HG03066 (cell line): Measurements from ENCODE around the gene SERPINB6.
"Not testable (repeated sequence)": the region's sequence is repeated elsewhere in the genome, so short reads cannot be mapped to it uniquely, and the experiment has no call there.

ENCODE experiments used
- ATAC-seq: cut with Tn5 transposase; IDR thresholded peaks from one replicate; pipeline ENCODE4 v1.9.1; 2021; ENCODE audit warnings: low read depth; ENCODE audit not compliant: unreplicated experiment

The SERPINB6 gene

GRCh38 chr6:2917065-2917464 is 54.3 kb downstream of the SERPINB6 start:
- no peak for ATAC-seq

DNA sequence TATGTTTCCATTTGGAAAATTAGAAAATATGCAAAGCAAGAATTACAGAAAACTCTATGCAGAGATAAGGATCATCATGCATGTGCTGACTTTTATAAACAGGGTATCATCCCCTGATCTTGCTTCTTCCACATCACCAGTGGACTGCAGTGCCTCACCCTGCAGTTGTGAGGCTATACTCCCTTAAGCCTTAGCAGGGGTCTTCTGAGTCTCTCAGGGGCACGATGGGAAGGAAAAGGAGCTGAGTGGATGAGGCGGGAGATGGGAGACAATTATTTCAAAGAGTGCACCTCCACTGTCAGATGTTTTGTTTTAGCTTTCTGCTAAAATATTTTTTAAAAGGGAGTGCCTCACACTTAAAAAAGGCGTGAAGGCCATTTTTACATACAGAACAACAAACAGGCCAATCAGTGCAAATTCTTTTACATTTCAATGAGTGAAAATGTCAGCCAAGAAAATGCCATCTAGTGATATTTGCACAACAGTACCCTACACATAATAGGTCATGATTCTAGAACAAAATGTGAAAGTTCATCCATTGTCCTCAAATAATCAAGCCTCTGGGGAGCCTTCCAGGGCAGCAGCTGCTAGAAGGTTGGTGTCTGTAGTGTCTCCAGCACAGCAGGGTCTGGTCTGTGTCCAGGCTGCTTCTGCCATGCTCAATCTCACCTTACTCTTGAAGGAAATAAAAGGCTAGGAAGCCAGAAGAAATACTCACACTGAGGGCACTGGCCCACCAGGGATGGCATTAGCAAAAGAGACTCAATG is 55.0 kb downstream of the SERPINB6 start:
- no peak for ATAC-seq

- no peak for ATAC-seq
Measured at GRCh38 chr6:2915150-2915549, 56.2 kb downstream of the SERPINB6 start.

- no peak for ATAC-seq
Measured at GRCh38 chr6:2914318-2914660, 57.1 kb downstream of the SERPINB6 start.

DNA sequence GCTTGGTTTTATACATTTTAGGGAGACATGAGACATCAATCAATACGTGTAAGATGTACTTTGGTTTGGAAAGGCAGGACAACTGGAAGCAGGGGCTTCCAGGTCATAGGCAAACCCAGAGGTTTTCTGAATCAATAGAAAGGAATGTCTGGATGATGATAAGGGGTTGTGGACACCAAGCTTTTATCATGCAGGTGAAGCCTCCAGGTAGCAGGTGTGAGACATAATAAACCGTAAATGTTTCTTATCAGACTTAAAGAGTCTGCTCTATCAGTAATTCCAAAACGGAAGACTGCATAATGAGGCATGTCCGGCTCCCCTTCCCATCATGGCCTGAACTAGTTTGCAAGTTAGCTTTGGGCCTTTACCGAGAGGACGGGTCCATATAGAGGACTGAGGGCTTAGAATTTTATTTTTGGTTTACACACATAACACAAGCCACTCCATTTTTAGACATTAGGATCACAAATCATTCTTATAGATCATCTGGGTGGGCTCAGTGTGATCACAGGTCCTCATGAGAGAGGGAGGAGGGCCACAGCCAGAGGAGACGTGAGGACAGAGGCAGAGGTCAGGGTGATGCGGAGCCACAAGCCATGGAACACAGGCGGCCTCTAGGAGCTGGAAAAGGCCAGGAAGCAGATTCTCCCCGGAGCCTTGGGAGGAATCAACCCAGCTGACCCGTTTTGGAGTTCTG is 57.6 kb downstream of the SERPINB6 start:
- ATAC-seq: no peak

DNA sequence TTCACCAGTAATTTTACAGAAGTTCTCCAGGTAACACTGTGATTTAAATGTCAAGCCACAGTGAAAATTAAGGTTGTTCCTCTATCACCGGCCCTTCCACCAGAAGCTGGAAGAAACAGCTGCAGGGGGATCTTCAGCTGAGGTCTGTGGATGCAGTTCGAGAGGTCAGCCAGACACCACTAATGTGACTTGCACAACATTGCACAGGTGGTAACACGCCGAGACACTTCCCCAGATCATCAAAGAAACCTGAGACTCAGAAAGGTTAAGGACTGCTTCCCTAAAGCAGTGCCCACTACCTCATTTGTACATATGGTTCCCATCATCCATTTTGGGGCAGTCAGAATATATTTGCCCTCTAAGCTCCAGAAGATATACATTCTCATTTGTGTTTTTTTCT is 60.2 kb downstream of the SERPINB6 start:
- peak; percentile 59 for ATAC-seq

GRCh38 chr6:2909718-2910117 is 61.6 kb downstream of the SERPINB6 start:
- ATAC-seq: no peak

DNA sequence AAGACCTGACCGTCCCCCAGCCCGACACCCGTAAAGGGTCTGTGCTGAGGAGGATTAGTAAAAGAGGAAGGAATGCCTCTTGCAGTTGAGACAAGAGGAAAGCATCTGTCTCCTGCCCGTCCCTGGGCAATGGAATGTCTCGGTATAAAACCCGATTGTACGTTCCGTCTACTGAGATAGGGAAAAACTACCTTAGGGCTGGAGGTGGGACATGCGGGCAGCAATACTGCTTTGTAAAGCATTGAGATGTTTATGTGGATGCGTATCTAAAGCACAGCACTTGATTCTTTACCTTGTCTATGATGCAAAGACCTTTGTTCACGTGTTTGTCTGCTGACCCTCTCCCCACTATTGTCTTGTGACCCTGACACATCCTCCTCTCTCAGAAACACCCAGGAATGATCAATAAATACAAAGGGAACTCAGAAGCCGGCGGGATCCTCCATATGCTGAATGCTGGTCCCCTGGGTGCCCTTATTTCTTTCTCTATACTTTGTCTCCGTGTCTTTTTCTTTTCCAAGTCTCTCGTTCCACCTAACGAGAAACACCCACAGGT is 62.2 kb downstream of the SERPINB6 start:
- ATAC-seq: not testable (repeated sequence)

- ATAC-seq: not testable (repeated sequence)
Measured at GRCh38 chr6:2908516-2908915, 62.9 kb downstream of the SERPINB6 start.

DNA sequence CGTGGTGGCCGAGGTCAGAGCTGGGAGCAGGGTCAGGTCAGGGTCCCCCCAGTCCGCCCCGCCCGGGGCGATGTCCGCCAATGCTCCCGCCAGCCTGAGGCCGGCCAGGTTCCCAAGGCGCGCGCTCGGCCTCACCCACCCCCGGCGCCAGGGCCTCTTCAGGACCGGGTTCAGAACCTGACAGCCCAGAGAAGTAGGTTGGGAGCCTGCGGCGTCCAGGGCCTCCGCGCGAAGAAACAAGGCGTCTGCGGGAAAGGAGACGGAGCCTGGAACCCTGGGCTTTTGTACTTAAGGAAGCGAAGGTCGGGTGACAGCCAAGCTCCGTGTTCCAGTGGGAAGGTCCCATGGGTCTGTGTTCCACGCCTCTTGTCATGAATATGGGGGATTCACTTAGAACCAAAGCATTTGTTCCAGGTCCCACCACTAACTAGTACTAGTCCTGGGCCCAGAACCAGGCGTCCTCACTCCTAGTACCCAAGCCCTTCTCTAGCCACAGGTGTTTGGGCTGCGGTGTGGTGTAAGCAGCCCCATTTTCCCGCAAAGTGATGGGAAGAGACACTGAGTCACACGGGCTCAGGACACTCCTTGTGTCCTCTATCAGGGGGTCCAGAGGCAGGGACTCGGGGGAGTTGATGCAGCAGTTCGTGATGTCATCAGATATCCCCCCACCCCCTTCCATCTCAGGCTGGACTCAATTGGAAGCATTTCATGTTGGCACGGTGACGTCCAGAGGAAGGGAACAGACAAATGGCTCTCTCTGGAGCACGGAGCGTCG is 67.8 kb downstream of the SERPINB6 start:
- ATAC-seq: not testable (repeated sequence)

DNA sequence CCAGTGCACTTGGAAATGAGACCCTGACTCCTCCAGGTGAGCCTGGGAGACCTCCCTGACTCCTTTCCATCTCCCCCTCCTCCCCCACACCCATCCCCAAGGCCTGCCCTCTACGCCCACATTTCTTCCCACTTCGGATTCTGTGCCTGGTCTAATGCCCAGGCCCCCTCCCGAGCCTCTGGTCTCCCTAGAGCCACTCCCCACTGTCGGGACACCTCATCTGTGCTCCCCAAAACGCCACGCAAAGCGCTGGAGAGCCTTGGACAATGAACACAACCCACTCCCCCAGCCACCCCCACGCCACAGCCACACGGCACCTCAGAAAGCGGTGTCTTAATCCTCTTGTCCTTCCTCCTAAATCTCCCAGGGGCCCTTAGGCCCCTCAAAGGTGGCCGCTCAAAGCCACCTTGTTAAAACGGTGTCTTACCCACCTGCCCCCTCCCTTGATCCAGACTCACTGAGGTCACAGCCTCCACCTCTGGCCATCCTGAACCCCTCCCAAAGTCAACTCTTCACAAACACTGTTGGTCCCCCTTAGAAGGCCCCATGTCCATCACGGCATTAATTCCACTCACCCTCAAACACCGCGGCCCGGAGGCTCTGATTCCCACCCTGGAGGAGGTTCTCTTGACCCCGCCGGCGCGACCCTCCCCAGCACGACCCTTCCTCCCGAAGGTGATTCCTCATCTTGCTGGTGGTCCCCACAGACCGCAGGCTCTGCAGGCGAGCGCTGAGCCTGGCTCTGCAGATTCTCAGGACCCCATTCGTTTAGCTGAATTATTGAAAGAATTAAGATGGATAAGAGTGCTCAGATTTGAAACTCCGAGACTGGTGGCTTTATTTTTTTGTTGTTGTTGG is 69.5 kb downstream of the SERPINB6 start:
- ATAC-seq: not testable (repeated sequence)

- ATAC-seq: no peak
Measured at GRCh38 chr6:2900821-2901644, 70.3 kb downstream of the SERPINB6 start.

DNA sequence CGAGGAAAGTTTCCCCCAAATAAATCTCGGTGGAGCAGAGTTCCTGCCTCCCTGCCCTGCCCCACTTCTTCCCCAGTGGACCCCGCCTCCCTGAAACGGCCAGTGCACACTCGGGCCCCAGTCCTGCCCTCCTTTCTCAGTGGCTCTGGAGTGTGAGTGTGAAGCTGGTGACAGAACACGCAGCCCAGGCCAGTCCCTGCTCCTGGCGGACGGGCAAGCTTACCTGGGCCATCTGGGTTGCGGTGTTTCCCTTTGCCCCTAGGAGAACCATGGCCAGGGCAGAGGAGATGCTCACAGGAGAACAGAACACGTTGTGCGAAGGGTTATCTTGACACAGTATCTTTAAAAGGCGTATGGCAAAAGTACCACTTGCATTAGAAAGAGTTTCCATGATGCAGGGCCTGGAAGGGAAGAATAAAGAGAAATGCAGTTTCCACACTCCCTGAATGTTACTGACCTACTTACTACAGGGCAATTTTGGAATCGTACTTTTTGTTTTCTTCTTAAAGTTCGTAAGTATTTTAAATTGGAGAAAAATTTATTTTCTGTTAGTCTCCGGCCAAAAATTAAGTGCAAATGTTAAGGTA is 71.1 kb downstream of the SERPINB6 start:
- no peak for ATAC-seq

DNA sequence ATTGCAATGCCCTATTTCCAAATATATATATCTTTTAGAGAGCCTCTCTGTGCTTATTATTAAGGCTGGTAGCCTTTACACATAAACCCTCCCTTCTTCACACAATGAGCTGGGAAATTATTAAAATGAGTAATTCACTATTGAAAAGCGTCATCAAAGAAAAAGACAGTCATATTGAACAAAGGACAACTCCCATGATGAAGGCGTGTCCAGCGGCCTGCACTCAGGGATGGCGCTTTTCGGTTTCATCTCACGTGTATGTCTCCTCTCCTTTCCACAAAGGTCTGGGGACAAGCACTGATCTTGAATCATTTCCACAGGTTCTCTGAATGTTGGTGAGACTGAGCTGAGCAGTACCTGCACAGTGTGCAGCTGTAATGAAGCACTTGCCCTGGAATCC is 71.8 kb downstream of the SERPINB6 start:
- no peak for ATAC-seq
